Measurements from ENCODE around the gene RYR1.

The RYR1 gene

DNA sequence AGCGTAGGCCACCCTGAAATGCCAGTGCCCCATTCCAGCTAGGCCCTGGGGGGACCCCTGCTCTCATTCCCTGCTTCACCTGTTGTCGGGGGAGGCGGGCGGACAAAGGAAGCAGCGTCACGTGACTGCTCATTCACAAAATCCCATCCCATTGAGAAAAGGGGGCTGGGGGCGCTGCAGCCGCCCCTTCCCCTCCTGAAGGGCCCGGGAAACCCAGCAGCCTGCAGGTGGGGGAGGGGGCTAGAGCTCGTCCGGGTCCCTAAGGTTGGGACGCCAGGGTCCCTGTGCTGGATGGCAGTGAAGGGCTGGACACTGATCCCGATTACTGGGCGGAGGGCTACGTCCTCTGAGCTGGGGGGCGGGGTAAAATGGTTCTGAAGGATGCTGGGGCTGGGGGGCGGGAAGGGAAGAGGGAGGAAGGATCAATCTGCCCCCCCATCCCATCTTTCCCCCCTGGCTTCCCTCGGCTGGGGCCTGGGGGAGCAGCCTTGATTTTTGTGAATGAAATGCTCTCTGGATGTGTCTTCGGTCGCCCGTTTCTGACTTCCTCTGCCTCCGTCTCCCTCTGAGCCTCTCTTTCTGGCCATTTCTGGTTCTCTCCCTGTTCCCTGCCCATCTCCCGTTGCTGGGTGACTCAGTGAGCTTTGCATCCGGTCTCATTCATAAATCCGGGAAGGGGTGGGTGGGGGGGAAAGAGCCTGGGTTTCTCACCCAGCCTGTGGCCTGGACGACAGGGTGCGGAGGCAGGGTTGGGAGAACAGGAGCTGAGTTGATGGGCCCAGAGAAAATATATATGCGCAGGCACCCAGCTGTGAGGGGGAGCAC lies 44.2 kb upstream of the RYR1 start:
- FAIRE-seq: no peak
- DNase-seq (ENCODE audit: insufficient read length): no peak

DNA sequence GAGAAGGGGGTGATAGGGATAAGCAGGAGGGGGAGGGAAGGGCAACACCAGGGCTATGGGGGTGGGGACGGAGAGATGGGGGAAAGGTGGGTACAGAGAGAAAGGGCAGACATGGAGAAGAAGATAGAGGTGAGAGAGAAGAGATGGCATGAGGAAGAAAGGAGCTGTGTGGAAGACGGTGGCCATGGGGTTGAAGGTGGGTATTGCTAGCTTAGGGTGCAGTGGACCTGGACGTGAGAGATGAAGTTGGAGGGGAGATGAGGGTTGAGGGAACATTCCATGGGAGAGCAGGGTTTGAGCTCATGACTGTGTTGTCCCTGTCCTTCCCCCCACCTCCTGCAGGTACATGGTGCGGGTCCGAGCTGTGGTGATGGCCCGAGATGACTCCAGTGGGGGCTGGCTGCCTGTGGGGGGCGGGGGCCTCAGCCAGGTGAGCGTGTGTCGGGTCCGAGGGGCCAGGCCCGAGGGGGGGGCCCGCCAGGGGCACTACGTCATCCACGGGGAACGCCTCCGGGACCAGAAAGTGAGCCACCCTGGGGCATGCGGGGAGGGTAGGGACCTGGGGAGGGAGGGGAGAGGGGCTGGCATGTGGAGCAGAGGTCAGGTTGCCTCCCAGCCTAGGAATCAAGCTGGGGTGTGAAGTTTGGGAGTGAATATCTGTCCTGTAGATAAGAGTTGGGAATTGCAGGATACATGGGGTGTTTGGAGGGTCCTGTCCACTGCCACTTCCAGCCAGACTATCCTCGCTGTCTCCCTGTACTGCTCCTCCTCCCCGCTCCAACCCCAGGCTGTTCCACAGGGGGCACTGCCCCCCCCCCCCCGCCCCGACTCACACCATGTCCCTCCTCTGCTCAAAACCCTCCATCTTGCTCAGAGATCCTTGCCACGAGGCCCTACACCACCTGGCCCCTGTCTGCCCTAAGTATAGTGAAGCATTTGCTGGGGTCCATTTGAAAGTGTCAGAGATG lies 43.2 kb upstream of the RYR1 start:
- FAIRE-seq: no peak
- DNase-seq (ENCODE audit: insufficient read length): no peak
- TF ChIP-seq POLR2AphosphoS5 (IDR thresholded peaks at IDR 0.05; ENCODE audit: low read depth, low read length) (no peak), TAF1 (IDR thresholded peaks at IDR 0.05; ENCODE audit: borderline replicate concordance, low read depth, low read length) (no peak), POLR2A (IDR thresholded peaks at IDR 0.05; ENCODE audit: low read depth, low read length) (no peak)

More for the DNA sequence above, 44.2 kb upstream of the RYR1 start:
- TF ChIP-seq POLR2A (IDR thresholded peaks at IDR 0.05; ENCODE audit: low read depth, low read length): no peak
- no peak for TF ChIP-seq POLR2AphosphoS5 (IDR thresholded peaks at IDR 0.05; ENCODE audit: low read depth, low read length)
- TF ChIP-seq TAF1 (IDR thresholded peaks at IDR 0.05; ENCODE audit: borderline replicate concordance, low read depth, low read length): no peak

DNA sequence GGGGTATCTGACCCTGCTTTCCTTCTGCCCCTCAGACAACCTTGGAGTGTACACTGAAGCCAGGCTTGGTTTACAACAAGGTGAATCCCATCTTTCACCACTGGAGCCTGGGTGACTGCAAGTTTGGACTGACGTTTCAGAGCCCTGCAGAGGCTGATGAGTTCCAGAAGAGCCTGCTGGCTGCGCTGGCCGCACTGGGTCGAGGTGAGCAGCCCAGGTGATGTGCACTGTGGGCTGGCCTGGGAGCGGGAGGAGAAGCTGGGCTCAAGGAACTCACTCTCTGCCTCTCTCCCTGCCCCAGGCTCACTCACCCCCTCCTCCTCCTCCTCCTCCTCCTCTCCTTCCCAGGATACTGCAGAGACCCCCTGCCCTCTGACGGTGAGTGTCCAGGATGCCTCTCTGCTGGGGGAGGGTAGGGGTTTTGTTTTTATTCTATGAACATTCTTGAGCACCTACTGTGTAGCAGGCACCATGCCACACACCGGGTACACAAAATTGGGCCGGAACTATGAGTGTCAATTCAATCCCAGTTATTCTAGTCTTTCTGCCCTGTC lies 41.5 kb upstream of the RYR1 start:
- TF ChIP-seq TAF1 (IDR thresholded peaks at IDR 0.05; ENCODE audit: borderline replicate concordance, low read depth, low read length): no peak
- TF ChIP-seq POLR2A (IDR thresholded peaks at IDR 0.05; ENCODE audit: low read depth, low read length): no peak
- TF ChIP-seq POLR2AphosphoS5 (IDR thresholded peaks at IDR 0.05; ENCODE audit: low read depth, low read length): no peak
- no peak for FAIRE-seq
- no peak for DNase-seq (ENCODE audit: insufficient read length)

DNA sequence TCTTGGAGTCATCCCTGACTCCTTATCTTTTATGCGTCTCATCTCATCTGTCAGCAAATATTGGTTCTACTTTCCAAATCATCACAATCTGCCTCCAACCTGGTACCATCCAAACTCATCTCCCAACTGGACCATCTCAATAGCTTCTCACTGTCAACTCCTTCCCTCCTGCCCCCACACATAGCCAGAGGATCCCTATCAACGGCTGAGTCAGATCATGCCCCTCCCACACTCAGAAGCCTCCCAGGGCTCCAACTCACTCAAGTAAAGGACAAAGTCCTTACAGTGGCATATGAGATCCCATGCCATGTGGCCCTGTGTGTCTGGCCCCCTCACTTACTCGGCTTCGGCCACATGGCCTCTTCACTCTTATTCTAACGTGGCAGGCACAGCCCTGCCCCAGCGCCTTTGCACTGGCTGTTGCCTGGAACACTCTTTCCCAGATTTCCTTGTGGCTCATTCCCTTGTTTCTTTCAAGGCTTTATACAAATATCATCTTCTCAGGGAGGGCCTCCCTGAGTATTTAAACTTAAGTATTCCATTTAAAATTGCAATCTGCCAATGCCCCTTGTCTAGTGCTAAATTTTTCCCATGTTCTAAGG lies 40.7 kb upstream of the RYR1 start:
- no peak for FAIRE-seq
- DNase-seq (ENCODE audit: insufficient read length): no peak
- no peak for TF ChIP-seq POLR2AphosphoS5 (IDR thresholded peaks at IDR 0.05; ENCODE audit: low read depth, low read length)
- no peak for TF ChIP-seq TAF1 (IDR thresholded peaks at IDR 0.05; ENCODE audit: borderline replicate concordance, low read depth, low read length)
- TF ChIP-seq POLR2A (IDR thresholded peaks at IDR 0.05; ENCODE audit: low read depth, low read length): no peak

DNA sequence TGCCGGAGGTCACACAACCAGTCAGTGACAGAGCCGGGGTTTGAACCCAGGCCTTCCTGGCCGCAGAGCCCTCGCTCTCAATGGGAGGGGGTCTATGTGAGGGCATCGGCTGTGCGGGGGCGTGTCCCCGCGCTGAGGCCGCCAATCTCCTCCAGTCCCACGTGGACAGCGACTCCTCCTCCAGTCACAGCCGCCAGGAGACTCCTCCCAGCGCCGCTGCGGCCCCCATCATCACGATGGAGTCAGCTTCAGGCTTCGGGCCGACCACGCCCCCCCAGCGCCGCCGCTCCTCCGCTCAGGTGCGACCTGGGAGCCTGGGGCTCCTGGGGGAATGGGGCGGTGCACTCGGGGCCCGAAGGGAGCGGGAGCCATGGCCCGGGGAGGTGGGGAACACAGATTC lies 39.0 kb upstream of the RYR1 start:
- TF ChIP-seq TAF1 (IDR thresholded peaks at IDR 0.05; ENCODE audit: borderline replicate concordance, low read depth, low read length) (no peak), POLR2A (IDR thresholded peaks at IDR 0.05; ENCODE audit: low read depth, low read length) (no peak)
- FAIRE-seq: no peak
- peak; percentile 61 for DNase-seq (ENCODE audit: insufficient read length)

DNA sequence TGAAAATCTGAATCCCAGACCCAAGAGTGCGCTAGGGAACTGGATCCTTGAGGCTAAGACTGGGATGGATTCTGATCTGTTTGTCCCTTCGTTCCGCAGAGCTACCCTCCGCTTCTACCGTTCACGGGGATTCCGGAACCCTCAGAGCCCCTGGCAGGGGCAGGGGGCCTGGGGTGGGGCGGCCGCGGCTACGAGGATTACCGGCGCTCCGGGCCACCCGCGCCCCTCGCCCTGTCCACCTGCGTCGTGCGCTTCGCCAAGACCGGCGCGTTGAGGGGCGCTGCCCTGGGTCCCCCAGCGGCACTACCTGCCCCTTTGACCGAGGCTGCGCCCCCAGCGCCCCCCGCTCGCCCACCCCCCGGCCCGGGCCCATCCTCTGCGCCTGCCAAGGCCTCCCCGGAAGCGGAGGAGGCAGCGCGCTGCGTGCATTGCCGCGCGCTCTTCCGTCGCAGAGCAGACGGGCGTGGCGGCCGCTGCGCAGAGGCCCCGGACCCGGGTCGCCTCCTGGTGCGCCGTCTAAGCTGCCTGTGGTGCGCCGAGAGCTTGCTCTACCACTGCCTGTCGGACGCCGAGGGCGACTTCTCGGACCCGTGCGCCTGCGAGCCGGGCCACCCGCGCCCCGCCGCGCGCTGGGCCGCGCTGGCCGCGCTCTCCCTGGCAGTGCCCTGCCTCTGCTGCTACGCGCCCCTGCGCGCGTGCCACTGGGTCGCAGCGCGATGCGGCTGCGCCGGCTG lies 37.9 kb upstream of the RYR1 start:
- peak; percentile 56 for DNase-seq (ENCODE audit: insufficient read length)
- no peak for FAIRE-seq
- TF ChIP-seq POLR2A (IDR thresholded peaks at IDR 0.05; ENCODE audit: low read depth, low read length): peak; percentile 54; the same call in 1 of the 2 replicates
- peak; percentile 33; the same call in 1 of the 2 replicates for TF ChIP-seq POLR2AphosphoS5 (IDR thresholded peaks at IDR 0.05; ENCODE audit: low read depth, low read length)
- TF ChIP-seq TAF1 (IDR thresholded peaks at IDR 0.05; ENCODE audit: borderline replicate concordance, low read depth, low read length): no peak

DNA sequence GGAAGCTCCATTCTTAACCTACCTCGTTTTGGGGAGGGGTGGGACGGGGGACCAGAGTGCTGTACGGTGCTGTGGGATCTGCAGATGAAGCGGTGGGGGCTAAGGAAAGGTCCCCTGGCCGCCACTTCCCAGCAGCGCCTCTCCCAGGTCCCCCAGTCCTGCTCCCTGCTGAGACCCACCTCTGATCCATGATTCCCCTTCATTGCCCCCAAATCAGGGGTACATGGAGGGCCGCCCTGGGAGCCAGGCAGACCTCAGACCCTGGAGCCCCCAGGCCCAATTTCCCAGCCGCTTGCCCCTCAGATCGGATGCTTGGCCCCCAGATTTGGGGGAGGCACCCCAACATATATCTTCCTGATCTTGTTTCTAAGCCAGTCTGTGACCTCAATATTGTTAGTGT lies 34.4 kb upstream of the RYR1 start:
- no peak for FAIRE-seq
- TF ChIP-seq TAF1 (IDR thresholded peaks at IDR 0.05; ENCODE audit: borderline replicate concordance, low read depth, low read length) (no peak), POLR2AphosphoS5 (IDR thresholded peaks at IDR 0.05; ENCODE audit: low read depth, low read length) (no peak), POLR2A (IDR thresholded peaks at IDR 0.05; ENCODE audit: low read depth, low read length) (no peak)
- DNase-seq (ENCODE audit: insufficient read length): no peak

DNA sequence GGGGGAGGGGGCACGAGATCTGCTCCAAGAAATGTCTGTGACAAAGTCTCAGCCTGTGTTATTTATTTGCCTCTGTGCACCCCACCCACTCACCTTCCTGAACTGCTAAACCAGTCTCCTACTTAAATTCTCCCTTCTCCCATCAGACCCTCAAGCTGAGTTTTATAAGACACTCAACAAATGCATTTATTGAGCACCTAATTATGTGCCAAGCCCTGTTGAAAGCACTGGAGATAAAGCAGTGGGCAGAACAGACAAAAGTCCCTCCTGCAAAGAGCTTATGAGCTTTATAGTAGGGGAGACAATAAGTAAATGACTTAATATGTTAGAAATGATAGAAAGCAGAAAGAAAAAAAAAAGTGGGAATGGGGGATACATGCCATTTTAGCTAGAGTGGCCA lies 34.0 kb upstream of the RYR1 start:
- no peak for DNase-seq (ENCODE audit: insufficient read length)
- FAIRE-seq: no peak
- TF ChIP-seq POLR2A (IDR thresholded peaks at IDR 0.05; ENCODE audit: low read depth, low read length) (no peak), POLR2AphosphoS5 (IDR thresholded peaks at IDR 0.05; ENCODE audit: low read depth, low read length) (no peak), TAF1 (IDR thresholded peaks at IDR 0.05; ENCODE audit: borderline replicate concordance, low read depth, low read length) (no peak)

DNA sequence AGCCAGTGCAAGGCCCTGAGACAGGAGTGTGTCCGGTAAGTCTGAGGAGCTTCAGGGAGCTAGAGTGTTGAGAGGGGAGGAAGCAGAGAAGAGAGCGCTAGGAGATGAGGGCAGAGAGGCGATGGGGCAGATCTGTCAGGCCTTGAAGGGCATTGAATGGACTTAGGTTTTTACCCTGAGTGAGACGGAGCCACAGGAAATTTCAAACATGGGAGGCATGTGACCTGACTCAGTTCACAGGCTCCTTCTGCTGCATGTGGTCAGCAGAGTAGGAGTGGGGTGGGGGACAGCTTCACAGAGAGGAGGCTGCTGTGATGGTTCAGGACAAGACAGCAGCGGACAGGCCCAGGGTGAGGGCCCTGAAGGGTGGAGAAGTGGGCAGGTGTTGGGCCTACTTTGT lies 33.1 kb upstream of the RYR1 start:
- no peak for FAIRE-seq
- TF ChIP-seq POLR2AphosphoS5 (IDR thresholded peaks at IDR 0.05; ENCODE audit: low read depth, low read length) (no peak), POLR2A (IDR thresholded peaks at IDR 0.05; ENCODE audit: low read depth, low read length) (no peak), TAF1 (IDR thresholded peaks at IDR 0.05; ENCODE audit: borderline replicate concordance, low read depth, low read length) (no peak)
- DNase-seq (ENCODE audit: insufficient read length): no peak

DNA sequence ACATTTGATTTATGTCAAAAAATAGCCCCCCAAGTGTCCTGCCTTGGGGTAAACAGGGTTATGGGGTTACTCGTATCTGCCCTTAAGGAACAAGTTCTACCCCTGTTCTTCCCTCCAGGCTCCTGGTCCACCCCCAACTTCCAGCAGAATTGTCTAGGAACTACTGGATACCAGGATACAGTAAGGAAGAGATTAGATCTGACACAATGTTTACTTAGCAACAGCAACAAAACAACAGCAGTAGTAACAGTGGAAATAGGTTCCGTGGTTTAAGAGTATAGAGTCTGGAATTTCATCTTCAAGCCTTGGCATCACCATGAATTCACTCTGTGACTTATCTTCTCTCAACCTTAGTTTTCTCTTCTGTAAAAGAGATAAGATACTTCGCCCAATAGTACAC lies 32.3 kb upstream of the RYR1 start:
- DNase-seq (ENCODE audit: insufficient read length) (no peak), FAIRE-seq (no peak)
- TF ChIP-seq TAF1 (IDR thresholded peaks at IDR 0.05; ENCODE audit: borderline replicate concordance, low read depth, low read length): no peak
- no peak for TF ChIP-seq POLR2AphosphoS5 (IDR thresholded peaks at IDR 0.05; ENCODE audit: low read depth, low read length)
- TF ChIP-seq POLR2A (IDR thresholded peaks at IDR 0.05; ENCODE audit: low read depth, low read length): no peak

Measured in GM12892 (cell line).